Eye (tissue), 1 donor: ENCODE data around the gene SERPINB7.

ENCODE experiments used
- DNase-seq: peaks from one replicate; pipeline ENCODE4 v3.0.0-alpha.2; 2015

Gene SERPINB7

DNA sequence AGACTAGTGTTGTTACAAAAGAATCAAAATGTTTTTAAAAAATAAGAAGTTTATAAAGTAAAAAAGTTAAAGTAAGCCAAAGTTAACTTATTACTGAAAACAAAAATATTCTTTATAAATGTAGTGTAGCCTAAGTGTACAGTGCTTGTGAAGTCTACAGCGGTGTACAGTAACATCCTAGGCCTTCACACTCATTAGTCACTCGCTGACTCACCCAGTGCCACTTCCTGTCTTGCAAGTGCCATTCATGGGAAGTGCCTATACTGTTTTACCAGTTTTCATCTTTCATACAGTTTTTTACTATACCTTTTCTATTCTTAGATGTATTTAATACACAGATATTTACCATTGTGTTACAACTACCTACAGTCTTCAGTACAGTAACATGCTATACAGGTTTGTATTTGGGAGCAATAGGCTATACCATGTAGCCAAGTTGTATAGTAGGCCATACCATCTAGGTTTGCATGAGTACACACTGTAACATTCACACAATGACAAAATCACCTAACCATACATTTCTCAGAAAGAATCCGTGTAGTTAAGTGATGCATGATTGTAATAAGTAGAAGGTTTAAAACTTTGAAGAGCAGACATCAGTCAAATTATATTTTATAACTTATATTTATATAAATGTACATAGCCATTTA lies 13.4 kb downstream of the SERPINB7 start:
- no peak for DNase-seq

DNA sequence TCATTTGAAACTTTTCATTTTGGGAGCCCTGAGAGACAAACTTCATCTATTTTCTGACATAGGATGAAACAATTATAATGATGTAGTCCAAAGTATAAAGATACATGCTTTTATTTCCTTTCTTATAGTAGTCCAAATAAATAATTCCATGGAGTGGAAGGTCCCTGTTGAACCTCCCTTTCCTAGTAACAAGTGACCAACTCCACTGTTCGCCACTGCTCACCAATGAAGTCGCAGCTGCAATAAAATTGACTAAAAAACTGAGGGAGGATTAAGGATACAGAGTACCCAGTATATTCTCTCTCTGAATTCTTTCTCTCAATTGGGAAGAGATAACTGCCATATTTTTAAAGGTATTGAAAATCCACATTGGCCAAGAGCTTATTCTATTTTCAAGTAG lies 14.1 kb downstream of the SERPINB7 start:
- no peak for DNase-seq

DNA sequence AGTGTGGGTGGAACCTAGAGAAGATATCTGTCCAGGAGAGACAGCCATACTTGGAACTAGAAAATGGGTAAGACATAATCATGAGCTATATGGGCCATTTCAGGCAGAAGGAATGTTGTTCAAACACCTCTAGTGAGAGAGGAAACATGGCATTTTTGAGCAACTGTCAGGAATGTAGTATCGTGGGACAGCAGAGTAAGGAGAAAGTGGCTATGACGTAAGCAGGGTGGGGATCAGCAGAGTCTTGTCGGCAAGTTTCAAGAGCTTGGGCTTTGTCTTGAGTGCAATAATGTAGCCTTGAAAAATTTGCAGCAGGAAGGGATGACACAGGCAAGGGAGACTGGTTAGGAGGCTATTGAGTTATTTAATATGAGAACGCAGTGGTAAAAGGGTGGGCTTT lies 20.4 kb downstream of the SERPINB7 start:
- no peak for DNase-seq

GRCh38 chr18:63799189-63799588 lies 24.0 kb downstream of the SERPINB7 start:
- DNase-seq, result no peak

- DNase-seq, result no peak
Measured at GRCh38 chr18:63801343-63801742, 26.1 kb downstream of the SERPINB7 start.

- DNase-seq, result no peak
Measured at GRCh38 chr18:63808125-63808524, 32.9 kb downstream of the SERPINB7 start.

DNA sequence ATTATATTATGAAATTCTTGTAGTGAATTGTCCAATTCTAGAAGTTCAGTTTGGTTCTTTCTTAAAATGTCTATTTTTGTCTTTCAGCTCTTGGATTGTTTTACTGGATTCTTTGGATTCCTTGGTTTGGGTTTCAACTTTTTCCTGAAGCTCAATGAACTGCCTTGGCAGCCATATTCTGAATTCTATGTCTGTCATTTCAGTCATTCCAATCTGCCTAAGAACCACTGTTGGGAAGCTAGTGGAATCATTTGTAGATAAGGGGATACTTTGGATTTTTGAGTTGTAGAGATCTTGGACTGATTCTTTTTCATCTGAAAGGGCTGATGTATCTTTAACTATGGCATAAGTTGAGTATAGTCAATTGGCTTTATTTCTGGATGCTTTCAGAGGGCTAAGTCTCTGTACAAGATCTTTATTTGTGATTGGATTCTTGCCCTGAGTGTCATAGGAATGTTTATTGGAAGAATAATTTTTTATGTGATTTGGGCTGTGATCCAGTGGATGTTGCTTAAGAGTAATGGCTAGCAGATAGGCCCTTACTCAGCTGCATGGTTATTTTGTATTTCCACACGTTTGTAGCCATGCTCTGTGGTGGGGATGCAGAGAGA lies 42.3 kb downstream of the SERPINB7 start:
- no peak for DNase-seq

- no peak for DNase-seq
Measured at GRCh38 chr18:63818212-63818611, 43.0 kb downstream of the SERPINB7 start.

- no peak for DNase-seq
Measured at GRCh38 chr18:63819786-63820185, 44.6 kb downstream of the SERPINB7 start.

DNA sequence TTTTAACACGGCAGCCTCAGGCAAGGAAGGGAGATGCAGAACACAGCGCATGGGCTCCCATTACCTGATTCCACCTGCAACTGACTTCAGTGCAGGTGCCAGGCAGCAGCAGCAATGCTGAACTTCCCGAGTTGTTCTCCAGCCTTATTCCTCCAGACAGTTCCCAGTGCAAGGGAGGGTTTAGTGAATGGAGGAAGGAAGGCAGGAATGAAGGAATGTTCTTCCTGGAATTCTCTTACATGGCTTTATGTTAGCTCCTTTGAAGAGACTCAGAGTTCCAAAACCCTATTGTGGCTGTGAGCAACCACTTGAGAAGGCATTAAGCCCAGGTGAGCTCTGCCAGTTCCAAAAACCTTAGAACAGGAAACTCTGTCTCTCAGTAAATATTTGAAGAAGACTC lies 45.5 kb downstream of the SERPINB7 start:
- no peak for DNase-seq

GRCh38 chr18:63823516-63824219 lies 48.5 kb downstream of the SERPINB7 start:
- DNase-seq, result no peak

DNA sequence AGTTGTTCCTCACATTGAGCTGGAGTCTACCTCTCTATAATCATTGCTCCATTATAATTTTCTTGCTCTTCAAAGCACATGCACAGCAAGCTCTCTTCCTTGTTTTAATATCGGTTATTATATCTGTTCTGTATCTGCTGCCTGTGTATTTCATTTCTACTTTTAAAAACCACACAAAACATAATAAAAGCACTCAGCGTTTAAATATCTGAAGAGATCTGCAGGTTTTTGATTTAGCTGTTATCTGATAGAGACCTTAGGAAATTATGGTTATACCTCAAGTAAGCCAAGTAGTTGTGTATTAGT lies 49.0 kb downstream of the SERPINB7 start:
- no peak for DNase-seq

- DNase-seq, result no peak
Measured at GRCh38 chr18:63828120-63828519, 52.9 kb downstream of the SERPINB7 start.

GRCh38 chr18:63828656-63829055 lies 53.4 kb downstream of the SERPINB7 start:
- DNase-seq, result no peak

DNA sequence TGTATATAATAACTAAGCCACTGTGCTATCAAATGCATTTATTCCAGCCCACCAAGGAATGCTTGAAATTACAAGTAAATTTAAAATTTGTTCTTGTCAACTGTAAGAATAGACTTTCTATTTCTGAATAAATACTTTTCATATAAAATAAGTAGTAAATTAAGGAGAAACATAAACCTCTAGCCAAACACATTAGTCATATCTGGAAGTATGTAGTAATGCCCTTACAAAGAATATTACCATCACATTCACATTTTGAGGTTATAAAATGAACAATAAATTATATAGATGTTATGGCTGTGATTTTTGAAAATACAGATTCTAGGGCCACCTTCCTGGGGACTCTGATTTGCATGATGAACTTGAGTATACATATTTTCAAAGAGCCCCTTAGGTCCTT lies 54.7 kb downstream of the SERPINB7 start:
- DNase-seq, result no peak

GRCh38 chr18:63831080-63831788 lies 56.0 kb downstream of the SERPINB7 start:
- DNase-seq, result no peak

DNA sequence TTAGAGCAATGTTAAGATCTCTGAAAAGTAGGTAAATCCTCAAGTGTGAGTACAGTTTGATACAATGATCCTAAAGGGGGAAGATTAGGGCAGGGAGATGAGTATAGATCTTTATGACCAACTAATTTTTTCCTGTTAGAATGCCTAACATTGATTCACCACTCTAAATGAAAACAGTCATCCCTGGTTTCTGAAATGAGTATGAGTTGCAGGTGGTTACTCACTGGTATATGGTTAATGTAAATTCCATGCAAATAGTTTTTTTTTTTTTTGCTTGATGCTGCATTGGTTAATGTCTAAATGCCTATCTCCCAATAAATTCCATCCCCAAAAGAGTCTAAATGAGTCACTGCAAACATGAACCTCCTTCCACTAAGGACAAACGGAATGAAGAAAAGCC lies 57.3 kb downstream of the SERPINB7 start:
- DNase-seq, result no peak

DNA sequence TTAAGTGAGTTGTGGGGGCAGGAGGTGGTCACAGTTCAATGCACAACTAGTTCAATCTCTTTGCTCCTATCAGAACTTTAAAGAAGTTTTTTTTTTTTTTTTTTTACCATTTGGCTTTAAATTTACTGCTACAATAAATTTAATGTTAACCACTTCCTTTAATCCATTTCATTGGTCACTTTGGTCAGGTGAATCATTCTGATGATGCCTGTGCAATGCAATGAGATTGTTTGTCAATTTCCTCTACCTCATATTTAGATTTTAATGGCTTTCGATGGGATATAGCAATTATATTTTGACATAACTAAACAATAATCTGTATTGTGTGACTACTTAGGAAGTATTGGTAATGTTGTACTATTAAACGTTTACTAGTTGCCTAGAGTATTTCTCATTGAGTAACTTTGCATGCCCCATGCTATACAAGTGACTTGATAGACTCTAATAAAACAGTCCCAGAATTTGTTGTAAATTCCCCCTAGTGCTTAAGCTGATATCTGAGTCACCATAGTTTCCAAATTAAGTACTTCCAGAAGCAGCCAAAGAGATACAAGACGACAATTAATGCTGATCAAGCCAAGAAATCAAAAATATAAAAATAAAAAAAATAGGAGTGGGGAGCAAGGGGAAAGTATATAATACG lies 59.4 kb downstream of the SERPINB7 start:
- no peak for DNase-seq

GRCh38 chr18:63836456-63836855 lies 61.2 kb downstream of the SERPINB7 start:
- DNase-seq, result no peak

DNA sequence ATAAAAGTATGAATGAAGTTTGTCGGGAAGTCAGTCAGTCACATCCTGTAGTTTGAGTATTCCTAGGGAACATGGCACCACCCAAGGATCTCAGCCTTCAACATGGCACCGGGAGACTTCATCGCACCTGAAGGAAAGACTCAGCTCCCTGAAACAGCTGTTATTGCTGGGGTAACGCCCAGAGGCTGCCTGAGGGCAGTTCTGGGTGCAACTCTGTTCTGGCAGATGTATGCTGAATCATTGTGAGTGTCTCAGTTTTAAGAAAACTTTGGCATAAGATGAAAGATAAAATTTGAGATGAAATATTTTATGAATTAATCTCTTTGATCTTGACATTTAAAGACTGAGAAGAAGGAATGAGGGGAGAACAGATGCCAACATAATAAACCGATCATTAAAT lies 62.4 kb downstream of the SERPINB7 start:
- no peak for DNase-seq

- no peak for DNase-seq
Measured at GRCh38 chr18:63843008-63843407, 67.8 kb downstream of the SERPINB7 start.

DNA sequence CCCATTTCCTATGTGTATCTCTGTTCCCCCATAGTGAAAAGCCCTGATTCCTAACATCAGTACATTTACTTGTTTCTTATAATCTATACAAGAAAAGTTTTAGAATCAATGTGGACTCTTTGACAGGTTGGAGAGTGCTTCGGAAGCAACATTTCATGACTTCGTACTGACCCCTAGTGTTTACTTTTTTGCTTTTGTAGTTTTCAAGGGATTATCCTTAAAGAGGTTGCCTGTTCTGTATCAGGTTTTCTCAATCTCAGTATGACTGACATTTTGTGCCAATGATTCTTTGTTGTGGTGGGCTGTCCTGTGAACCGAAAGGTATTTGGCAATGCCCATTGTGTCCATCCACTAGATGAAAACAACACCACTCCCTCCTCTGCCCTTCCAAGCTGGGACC lies 69.0 kb downstream of the SERPINB7 start:
- peak; percentile 69 for DNase-seq

DNA sequence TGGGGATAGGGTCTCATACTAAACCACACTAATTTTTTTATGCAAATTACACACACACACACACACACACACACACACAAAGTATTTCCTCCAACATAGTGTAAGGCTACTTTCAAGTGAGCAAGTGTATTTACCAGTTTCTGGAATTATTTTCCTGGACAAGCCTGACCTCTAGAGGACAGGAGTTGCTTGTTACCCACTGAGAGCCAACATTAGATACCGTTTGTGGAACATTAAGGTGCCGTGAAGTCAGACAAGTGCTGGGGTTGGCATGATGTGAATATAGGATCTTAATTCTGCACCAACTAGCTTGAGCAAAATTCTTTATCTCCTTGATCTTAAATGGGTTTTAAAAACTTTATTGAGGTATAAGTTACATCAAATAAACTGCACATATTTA lies 72.9 kb downstream of the SERPINB7 start:
- DNase-seq, result peak; percentile 81
